ENCODE measurements around the gene GALNT14.
"Not testable (repeated sequence)": the region's sequence is repeated elsewhere in the genome, so short reads cannot be mapped to it uniquely, and the experiment has no call there.

Gene GALNT14, protein sequence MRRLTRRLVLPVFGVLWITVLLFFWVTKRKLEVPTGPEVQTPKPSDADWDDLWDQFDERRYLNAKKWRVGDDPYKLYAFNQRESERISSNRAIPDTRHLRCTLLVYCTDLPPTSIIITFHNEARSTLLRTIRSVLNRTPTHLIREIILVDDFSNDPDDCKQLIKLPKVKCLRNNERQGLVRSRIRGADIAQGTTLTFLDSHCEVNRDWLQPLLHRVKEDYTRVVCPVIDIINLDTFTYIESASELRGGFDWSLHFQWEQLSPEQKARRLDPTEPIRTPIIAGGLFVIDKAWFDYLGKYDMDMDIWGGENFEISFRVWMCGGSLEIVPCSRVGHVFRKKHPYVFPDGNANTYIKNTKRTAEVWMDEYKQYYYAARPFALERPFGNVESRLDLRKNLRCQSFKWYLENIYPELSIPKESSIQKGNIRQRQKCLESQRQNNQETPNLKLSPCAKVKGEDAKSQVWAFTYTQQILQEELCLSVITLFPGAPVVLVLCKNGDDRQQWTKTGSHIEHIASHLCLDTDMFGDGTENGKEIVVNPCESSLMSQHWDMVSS

GRCh38 chr2:31138037-31138962 is at the start of gene GALNT14:
TSS of gene GALNT14 (minus strand) at chr2:31138440. CDS start at chr2:31138086, 354 bp downstream.
- DNase-seq (ENCODE audit: low read depth in 2 of 2) = peak; percentile 5 to 19

DNA sequence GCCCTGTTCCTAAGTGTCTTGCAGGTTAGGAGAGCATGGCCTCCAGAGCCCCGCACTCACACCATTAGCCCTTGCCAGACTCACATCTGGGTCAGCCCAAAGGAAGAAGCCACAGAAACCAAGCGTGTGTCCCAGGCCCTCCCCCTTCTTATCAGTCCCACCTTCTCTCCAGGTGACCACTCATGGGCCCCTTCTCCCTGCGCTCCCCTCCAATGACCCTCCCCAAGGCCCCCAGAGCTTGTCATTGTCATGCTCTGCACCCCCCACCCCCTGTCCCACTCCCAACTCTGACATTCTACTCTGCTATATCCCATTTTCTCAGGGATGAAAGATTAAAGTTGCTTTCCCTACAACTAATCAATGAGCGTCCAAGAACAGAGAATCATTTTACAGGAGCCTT is 48.9 kb upstream of the GALNT14 start:
- DNase-seq (ENCODE audit: low read depth in 2 of 2) = no peak

- DNase-seq (ENCODE audit: low read depth in 2 of 2) = not testable (repeated sequence)
Measured at GRCh38 chr2:31183973-31184372, 45.7 kb upstream of the GALNT14 start.

DNA sequence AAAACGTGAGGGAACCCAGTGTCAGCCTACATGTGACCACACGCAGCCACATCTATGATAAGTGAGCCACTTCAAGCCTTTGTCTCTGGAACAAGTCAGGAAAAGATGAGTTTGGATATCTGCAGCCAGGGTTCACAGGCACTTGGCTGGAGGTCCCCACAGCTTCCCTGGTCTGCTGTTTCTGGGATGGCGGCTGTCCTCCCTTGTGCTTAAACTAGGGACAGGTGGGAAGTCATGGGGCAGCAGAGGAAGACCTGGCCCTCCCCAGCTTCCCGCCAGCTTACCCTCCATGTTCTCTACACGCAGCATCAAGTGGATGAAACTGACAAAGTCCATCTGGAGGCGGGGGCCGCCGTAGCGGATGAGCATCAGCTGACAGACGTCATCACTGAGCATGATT is 38.5 kb upstream of the GALNT14 start:
- DNase-seq (ENCODE audit: low read depth in 2 of 2) = no peak

DNA sequence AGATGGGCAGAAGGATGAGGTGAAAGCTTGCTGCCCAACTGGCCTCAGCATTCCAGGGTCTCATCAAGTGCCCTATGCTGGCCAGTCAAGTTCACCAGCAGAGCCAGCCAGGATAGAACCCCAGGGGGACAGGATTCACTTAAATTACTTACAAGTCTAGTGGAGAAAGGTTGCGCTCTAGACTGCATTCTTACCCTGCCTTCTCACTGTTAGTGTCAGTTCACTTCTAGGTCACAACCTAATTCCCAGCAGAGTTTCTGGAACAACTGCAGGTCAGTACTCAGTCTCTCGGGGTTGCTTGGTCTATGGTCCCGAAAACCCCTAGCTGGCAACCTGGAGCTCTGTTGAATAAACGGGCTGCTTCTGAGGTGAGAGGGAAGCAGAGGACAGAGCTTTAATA is 32.9 kb upstream of the GALNT14 start:
- no peak for DNase-seq (ENCODE audit: low read depth in 2 of 2)

- DNase-seq (ENCODE audit: low read depth in 2 of 2) = peak; percentile 7 to 20
Measured at GRCh38 chr2:31170071-31170698, 31.9 kb upstream of the GALNT14 start.

DNA sequence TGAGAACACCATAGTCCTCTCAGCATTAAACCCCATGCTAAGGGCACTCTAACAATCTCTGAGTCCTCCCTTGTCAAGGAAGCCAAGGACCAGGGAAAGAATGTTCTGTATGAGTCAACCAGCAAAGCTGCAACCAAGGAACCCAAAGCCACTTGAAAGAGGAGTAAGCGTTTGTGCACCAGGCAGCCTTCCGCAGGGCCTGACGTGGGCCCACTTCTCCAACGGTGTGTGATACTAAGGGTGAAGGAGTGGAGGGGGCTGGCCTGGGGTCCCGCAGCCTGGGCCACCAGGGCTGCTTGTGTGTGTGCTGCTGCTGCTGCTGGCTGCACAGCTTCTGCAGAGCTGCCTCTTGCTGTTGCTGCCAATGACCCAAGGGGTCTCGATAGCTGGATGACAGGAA is 30.1 kb upstream of the GALNT14 start:
- no peak for DNase-seq (ENCODE audit: low read depth in 2 of 2)

GRCh38 chr2:31166925-31167324 is 28.7 kb upstream of the GALNT14 start:
- no peak for DNase-seq (ENCODE audit: low read depth in 2 of 2)

- no peak for DNase-seq (ENCODE audit: low read depth in 2 of 2)
Measured at GRCh38 chr2:31163011-31163539, 24.8 kb upstream of the GALNT14 start.

GRCh38 chr2:31161637-31162036 is 23.4 kb upstream of the GALNT14 start:
- DNase-seq (ENCODE audit: low read depth in 2 of 2) = no peak

DNA sequence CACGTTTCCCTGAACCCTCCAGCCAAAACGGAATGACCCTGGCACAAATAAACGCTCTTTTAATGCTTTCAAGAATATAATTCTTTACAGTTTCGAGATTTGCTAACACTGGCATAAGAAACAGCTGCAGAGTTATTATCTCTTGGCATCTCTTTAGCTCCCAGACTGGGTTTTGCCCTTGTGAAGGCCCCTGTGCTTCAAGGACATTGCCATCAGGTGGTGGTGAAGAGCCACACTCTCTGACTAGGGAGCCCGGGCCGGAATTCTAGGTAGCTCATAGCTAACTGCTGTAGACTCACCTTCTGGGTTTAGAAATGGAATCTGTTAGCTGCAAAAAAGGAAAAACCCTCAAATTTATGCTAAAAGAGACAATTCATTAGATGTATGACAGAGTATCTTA is 13.3 kb upstream of the GALNT14 start:
- no peak for DNase-seq (ENCODE audit: low read depth in 2 of 2)

DNA sequence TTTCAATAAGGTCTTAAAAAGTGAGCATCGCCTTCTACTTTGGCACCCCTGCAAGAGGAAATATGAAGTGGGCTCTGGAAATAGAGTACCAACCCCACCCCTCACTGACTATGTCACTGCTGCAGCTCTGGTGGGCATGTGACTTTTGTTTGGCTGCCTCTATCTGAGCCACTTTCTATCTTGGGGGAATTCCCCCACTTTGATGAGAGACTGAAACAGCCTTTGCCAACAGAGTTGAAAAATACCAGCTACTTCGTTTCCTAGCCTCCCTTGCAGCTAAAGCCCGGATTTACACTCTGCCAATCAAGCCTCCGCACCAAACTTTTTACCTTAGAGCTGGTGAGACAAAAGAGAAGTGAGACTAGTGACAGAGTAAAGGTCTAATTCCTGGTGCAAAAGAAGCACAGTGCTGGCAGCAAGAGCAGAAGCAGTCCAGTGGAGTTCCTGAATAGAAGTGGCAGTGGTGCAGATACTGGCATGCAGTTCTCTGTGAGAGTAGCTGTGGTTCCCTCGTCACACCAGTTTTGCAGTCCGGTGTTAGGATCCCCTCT is 12.0 kb upstream of the GALNT14 start:
- DNase-seq (ENCODE audit: low read depth in 2 of 2) = no peak

GRCh38 chr2:31148514-31148913 is 10.3 kb upstream of the GALNT14 start:
- DNase-seq (ENCODE audit: low read depth in 2 of 2) = no peak

DNA sequence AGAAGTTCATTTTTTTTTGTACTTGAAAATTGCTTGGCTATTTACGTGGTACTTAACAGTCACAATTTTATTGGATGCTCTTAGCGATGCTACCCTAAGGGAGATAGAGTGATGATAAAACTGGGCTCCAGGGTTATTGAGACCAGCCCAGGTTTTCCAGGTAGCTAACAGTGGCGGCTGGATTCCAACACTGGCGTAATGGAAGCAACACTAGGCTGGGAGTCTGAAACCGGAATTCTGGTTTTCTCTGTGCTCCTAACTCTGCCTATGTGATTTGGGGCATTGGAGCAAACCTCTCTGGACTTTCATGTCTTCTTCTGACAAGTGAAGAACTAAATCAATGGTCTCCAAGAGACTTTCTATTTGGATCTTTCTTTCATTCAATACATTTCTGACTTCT is 9.4 kb upstream of the GALNT14 start:
- DNase-seq (ENCODE audit: low read depth in 2 of 2) = no peak

DNA sequence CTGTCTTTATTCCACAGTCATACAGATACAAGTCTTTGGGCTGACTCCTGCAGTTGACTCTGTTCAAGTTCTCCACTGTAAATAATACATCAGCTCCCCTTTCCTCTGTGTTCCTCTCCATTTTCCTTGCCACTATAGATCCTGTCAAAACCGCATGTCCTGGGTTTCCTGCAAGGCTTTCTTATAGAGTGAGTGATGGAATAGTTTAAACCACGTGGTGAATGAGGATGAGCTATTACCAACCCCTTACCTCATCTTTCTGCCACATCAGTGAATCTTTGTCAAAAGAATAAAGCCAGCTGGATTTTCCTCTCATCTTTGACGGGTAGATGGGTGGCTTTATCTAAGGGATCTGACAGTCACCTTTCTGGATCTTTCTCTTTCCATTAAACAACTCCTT is 3.9 kb upstream of the GALNT14 start:
- DNase-seq (ENCODE audit: low read depth in 2 of 2) = no peak

DNA sequence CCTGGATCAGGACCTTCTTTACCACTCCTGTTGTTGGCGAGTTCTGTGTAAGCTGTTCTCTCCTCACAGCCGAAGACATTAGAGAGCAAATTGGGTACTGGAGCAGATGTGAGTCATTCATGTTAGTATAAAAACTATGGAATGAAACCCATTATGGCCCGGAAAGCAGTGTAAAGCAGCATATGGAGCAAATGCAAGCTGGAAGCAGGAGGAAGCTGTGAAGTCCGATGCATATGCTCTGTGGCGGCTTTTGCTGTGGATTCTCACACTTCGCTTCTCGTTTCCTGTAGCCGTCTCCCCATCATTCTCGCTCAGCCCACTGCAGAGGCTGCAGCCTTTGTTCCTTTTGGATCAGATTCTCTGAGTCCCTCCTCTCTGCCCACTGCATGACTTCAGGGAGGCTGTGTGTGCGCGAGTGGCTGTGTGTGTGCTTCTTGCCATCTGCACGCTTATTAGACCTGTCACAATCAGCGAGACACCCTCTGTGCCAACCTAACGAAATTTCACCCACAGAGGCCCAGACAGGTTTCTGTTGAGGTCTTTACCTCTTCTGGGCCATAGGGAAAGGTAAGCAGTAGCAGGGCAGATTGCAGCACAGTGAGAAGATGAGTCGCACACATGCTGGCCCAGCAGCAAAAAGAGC is 3.3 kb upstream of the GALNT14 start:
- DNase-seq (ENCODE audit: low read depth in 2 of 2) = no peak

GRCh38 chr2:31140151-31140550 is 1.9 kb upstream of the GALNT14 start:
- no peak for DNase-seq (ENCODE audit: low read depth in 2 of 2)

- no peak for DNase-seq (ENCODE audit: low read depth in 2 of 2)
Measured at GRCh38 chr2:31139671-31140070, 1.4 kb upstream of the GALNT14 start.

GRCh38 chr2:31137211-31138036 is 816 bp downstream of the GALNT14 start:
- no peak for DNase-seq (ENCODE audit: low read depth in 2 of 2)

- DNase-seq (ENCODE audit: low read depth in 2 of 2) = no peak
Measured at GRCh38 chr2:31136732-31137131, 1.5 kb downstream of the GALNT14 start.
